SKM-1 treated with dmso at 0.1 percent for 144 hours (cell line): ENCODE data around the gene ADAMTSL1.

Source experiments
- DNase-seq: peaks from one replicate; lab custom pipeline; 2025; ENCODE audit not compliant: unreplicated experiment; lab: John Stamatoyannopoulos, UW

The ADAMTSL1 gene

DNA sequence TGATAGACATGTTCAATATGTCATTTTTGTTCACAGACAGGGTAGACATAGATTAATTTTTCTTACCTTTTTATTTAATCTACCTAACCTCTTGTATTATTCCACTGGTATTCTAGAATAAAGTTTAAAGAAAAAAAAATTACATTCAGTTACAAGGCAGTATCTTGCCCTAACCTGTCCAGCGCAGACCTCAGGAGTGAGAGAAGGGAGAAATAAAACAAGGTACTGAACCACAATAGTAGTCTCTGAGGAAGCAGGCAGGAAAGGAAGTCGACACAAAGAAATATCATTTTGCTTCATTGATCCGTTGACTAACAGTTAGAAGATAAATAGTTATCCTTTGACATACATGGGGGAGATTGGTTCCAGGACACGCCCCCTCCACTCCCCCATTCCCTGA lies 12.5 kb upstream of the ADAMTSL1 start:
- DNase-seq = no peak

DNA sequence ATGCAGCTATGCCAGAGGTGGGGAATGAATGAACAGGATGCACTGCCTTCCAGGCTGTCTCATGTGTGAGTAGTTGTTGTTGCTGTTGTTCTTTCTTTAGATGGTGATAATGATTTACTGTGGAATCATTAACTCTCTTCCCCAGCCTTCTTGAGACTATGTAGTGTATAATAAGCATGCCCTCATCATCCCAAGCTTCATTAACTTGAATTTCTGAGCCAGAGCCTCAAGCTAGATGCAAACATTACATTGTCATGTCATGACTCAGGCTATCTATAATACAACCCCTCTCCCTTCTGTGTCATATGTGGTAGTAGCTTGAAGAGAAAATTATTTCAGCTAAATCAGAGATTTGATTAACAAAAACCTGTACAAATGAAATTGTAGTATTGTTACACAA lies 10.0 kb upstream of the ADAMTSL1 start:
- no peak for DNase-seq

GRCh38 chr9:18466101-18466500 lies 7.9 kb upstream of the ADAMTSL1 start:
- no peak for DNase-seq

- DNase-seq = no peak
Measured at GRCh38 chr9:18467696-18468095, 6.3 kb upstream of the ADAMTSL1 start.

DNA sequence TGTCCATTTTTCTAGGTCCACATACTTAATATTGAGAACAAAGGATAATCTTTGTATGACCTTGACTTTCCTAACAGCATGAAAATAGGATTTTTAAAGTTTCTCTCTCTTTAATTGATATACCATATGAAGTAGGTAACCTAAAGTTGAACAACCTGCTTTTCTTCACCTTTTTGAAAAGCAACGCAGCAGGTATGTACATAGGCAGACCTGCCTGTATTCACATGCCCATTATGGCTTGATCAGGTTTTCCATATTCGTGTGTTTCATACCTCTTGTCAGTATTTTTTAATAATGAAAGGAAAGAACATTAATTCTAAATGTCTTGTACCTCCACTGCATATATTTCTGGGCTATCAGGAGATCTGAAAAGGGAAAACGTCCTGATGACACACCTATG lies 1.5 kb upstream of the ADAMTSL1 start:
- no peak for DNase-seq

DNA sequence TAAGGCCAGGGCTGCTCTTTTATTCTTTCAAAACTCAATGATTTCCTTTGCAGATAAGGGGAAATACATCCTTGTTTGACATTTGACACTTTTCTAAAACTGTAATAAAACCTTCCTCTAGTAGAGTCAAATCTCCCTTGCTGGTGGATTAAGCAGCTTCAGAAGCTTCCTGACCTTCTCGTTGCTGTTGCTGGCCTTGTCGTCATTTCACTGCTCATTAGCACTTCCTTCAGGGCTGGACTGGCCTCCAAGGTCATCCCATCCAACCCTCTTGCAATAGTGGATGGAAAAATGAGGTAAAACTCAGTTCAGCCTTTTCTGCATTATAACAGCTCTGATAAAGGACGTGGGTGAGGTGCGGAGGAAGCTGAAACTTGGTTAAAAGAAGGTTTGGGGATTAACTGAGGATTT lies 1.1 kb upstream of the ADAMTSL1 start:
- no peak for DNase-seq

GRCh38 chr9:18474783-18475182 lies 830 bp downstream of the ADAMTSL1 start:
- no peak for DNase-seq

GRCh38 chr9:18477121-18477660 lies 3.2 kb downstream of the ADAMTSL1 start:
- no peak for DNase-seq

DNA sequence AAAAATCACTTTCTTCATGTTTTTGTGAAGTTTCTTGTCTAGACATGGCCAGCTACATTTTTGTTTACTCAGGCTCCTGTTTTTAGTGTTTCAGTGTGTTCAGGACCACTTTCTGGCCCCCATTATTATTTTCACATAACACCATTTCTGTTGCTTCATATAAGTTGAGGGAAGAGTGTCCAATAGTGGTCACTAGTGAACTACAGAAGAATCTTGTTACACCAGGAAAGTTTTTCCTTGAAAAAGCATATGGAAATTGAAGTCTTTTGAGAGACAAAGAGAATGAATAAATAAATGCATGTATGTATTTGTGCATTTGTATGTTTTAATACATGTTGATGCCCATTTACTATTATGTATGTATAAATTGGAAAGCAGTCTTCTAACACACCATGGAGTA lies 3.8 kb downstream of the ADAMTSL1 start:
- no peak for DNase-seq

DNA sequence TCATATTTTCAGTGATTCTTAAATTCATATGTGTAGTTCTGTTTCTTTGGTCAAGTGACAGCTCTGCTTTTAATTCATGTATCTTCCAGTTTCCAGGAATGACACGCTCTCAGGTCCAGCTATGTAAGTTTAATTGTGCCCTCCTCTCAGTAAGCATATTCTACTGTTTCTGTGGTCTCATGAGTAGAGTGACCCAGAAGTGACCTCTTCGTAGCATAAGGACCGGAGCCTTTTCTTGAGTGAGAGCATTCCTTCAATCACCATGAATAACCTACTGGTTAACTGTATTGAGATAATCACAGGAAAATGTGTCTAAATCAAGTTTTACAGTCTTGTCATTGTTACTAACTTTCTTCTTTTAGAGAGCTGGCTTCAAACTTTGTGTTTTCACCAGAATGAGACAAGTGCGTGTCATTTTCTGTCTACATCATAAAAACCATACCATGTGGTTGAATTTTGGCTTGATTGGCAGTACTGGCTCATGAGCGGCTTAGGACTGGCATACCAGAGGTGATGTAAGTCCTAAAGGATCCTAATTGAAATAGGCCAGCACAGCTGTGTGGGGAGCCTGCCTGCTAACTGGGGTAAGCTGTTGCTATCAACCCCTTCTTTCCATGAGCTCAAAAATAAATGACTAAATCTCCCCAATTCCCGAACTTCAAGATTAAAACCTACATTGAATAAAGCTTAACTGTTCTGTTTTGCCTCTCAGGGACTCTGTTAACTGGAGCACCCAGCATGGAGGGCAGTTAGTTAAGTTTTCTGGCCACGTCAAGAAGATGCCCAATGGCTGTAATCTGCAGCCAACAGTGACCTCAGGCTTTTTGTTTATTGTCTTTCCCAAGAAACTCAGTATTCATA lies 4.8 kb downstream of the ADAMTSL1 start:
- no peak for DNase-seq

DNA sequence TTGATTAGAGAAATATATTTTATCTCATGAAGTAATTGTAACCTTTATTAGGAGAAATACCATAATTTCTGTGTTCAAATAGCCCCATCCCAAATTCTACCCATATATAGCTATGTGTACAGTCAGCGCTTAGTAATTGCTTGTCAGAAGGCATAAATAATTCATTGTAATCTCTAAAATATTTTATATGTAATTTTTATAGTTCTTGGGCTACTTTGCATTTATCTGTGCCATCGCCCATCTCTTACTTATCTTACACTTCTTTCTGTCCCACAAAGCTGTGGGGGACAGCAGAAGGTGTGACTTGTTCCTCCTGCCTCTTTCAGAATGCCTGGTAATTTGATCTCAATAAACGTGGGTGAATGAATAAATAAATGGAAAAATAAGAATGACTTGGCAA lies 5.5 kb downstream of the ADAMTSL1 start:
- DNase-seq = no peak

DNA sequence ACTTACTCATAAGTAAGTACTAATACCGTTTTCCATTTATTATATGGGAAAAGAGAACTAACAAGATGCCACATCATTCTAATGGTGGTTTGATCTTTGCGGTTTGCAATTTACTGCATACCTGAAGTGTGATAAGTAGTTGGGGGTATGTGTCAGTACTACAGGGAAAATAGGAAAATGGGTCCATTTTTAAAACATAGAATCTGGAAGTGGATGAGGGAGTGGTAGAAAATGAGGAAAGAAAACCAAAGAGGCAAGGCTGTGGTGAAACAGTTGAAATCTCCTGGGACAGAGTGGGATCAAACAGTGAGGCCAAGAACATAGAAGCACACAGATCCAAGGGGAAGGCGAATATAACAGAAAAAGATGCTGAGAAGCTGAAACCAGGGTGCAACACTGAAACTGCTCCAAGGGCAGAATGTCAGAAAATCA lies 6.7 kb downstream of the ADAMTSL1 start:
- DNase-seq = no peak

- DNase-seq = no peak
Measured at GRCh38 chr9:18482371-18482770, 8.4 kb downstream of the ADAMTSL1 start.

- DNase-seq = no peak
Measured at GRCh38 chr9:18485714-18486113, 11.8 kb downstream of the ADAMTSL1 start.

DNA sequence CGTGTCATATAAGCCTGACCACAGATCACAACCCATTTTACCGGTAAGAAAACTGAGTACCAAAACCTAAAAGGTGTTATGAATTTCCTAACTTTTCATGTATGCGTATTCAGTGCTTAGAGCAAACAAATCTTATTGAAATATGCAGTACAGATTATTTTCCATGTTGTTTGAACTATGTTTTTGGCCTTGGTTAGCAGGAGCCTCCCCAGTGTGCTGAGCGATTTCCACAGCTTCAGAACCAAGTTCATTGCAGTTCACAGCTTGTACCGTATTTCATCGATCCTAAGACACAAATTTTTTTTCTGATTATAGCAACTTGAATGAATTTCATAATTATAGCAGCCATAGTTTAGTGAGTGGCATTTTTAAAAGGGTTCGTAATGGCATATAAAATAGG lies 13.7 kb downstream of the ADAMTSL1 start:
- DNase-seq = no peak

DNA sequence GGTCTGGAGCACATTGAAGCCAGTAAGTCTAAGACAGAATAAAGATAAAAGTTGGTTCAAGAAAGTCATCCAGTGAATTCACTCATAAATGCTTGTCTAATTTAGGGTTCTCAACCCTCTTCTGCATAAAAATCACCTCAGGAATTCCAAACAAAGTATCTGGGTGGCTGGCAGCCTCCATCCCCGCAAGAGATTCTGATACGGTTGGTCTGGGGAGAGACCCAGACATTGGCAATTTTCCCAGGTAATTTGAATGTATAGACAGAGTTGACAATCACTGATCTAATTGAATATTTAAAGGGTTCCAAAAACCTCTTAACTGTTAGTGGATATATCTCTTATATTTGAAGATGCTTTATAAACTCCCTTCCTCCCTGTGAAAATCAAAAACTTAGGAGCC lies 14.9 kb downstream of the ADAMTSL1 start:
- no peak for DNase-seq

- no peak for DNase-seq
Measured at GRCh38 chr9:18489861-18490260, 15.9 kb downstream of the ADAMTSL1 start.

DNA sequence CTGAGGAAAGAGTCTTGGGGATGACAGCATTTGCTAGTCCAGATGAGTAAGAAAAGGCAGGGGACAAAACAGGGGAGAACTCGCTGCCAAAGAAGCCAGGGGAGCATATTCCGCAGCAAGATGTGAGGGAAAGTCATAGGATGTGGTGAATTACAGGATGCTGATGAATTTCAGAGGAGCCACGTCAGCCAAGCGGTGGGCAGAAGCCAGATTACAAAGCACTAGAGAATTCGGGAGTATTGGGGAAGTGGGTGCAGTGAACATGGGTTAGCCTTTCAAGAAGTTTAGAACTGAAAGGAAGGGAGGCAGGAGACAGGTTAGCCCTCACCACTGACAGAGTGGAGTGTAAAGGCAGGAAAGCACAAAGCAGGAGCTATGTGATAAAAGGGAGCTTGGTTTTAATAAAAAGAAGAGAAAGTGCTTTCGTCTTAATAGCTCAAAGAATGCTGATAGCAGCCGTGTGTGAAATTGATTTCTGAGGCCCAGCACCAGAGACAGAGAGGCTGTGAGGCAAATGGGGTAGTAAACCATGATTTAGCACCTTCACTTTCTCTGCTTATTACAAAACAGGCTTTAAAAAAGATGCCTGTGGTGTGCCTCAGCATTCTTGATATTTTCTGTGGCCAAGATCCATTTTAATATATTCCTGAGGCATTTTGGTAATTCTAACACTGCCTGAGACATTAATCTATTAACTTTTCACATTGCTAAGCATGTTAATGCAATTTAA lies 16.9 kb downstream of the ADAMTSL1 start:
- DNase-seq = no peak

- DNase-seq = no peak
Measured at GRCh38 chr9:18492612-18493011, 18.7 kb downstream of the ADAMTSL1 start.

DNA sequence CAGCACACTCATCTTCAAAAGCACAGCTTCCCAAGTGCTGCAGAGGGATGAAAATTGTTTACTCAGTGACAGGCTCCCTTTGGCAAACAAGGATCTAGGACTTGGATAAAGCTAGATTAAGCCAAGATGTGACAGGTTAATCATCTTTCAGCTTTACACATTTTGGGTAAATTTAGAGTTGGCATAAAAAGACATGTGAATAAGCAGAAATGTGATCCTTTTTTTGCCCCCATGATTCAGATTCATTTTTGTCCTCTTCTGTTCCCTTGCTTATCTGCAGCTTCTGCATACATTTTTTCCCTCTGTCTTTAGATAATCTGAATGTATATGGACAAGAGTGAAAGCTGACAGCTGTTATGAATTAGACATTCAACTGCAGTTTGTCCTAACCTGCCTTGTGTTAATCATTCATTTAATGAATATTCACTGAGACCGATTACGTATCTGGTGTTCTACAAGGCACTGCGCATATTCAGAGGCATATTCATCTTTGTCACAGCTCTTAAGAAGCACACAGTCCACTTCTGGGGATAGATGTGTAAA lies 19.6 kb downstream of the ADAMTSL1 start:
- no peak for DNase-seq

DNA sequence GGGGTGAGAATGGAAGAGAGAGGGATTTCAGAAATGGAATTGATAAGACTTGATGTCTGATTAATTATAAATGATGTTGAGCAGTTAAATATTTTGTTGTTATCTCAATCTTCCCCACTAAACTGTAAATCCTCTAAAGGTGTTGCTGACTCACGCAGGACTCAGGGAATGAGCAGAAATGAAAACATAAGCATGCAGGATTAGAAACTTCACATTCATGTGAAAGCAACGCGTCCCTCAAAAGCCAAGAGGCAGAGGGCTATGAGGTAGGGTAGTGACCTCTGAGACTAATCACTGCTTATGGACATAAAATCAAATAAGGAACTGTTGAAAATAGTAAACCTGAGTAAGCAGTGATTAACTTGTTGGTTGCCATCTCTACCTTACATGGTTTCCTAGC lies 21.1 kb downstream of the ADAMTSL1 start:
- DNase-seq = no peak
